ENCODE measurements around the gene CLN6. TPM values are rescaled to one million over a fixed set of nuclear protein-coding genes. Genes with fewer than 3 reads are reported as not detected.
"Not testable (repeated sequence)": the region's sequence is repeated elsewhere in the genome, so short reads cannot be mapped to it uniquely, and the experiment has no call there.

The CLN6 gene
- total RNA-seq, 1 experiment from 2014 or later = 71.9 TPM

GRCh38 chr15:68221530-68222431, 7.7 kb downstream of the CLN6 start:
- no CpG with 5 or more reads among the region's 55 CpGs for WGBS (ENCODE audit: extremely low coverage, insufficient read length, low lambda C conversion rate)
- not testable (repeated sequence) for H3K27me3 Mint-ChIP-seq (ENCODE audit: low read depth)

More at GRCh38 chr15:68221530-68222431, 7.7 kb downstream of the CLN6 start:
- not testable (repeated sequence) for H3K23me2 ChIP-seq (ENCODE audit: insufficient read length, low read depth, low read length, poor library complexity, severe bottlenecking); H2BK12ac ChIP-seq (ENCODE audit: insufficient read length, low read depth, low read length); H3K4me3 Mint-ChIP-seq; DNase-seq; H3T11ph ChIP-seq (ENCODE audit: low read length); H3K4ac ChIP-seq (ENCODE audit: low read depth, low read length); H3K23ac ChIP-seq (ENCODE audit: insufficient read length, low read depth, low read length); H4K5ac ChIP-seq (ENCODE audit: insufficient read length, low read depth, low read length); H4K91ac ChIP-seq (ENCODE audit: insufficient read length, low read depth, low read length); H3K4me1 Mint-ChIP-seq; H3K4me2 ChIP-seq (ENCODE audit: insufficient read depth, insufficient read length, low read length); H3K27ac ChIP-seq (ENCODE audit: insufficient read length, low read depth, low read length); H4K20me1 ChIP-seq (ENCODE audit: control insufficient read depth, insufficient read depth, insufficient read length); H3K27me3 ChIP-seq (ENCODE audit: insufficient read depth, low read length); H2AFZ ChIP-seq (ENCODE audit: low read length); H3K14ac ChIP-seq (ENCODE audit: insufficient read depth, low read length); H4K8ac ChIP-seq (replicated peaks; ENCODE audit: insufficient read length, low read depth, low read length); H2BK5ac ChIP-seq (ENCODE audit: insufficient read length, low read length); H3K4me1 ChIP-seq (ENCODE audit: insufficient read depth, low read length); H3K27ac Mint-ChIP-seq; H2BK120ac ChIP-seq (ENCODE audit: low read depth, low read length, poor library complexity, severe bottlenecking); H3K56ac ChIP-seq (ENCODE audit: insufficient read length, low read depth, low read length); H3K9ac ChIP-seq (ENCODE audit: extremely low read depth, insufficient read length, low read length); H3K18ac ChIP-seq (ENCODE audit: insufficient read length, low read depth, low read length); H2AK5ac ChIP-seq (ENCODE audit: insufficient read length, low read length); H2BK20ac ChIP-seq (ENCODE audit: low read depth, low read length, poor library complexity, severe bottlenecking); H3K9me3 ChIP-seq (ENCODE audit: control insufficient read depth, low read depth, low read length); H2BK15ac ChIP-seq (ENCODE audit: low read depth, low read length)
- Mint-ChIP-seq H3K9me3 (peaks cover 17 to 19% of the 10 kb centered on the region in 2 experiments), H3K36me3 (ENCODE audit: insufficient read depth in 1 of 3, low read depth in 3 of 3) (peaks cover 47 to 63% (median 52%) of the 10 kb centered on the region in 3 experiments)
- Histone ChIP-seq H3K79me1 (ENCODE audit: insufficient read depth, low read depth, low read length, poor library complexity, severe bottlenecking) (peaks cover 16% of the 10 kb centered on the region), H3K79me2 (ENCODE audit: insufficient read depth, low read length) (peaks cover 17% of the 10 kb centered on the region; the same call in 1 of the 2 replicates)

All from H9 (cell line).